Nasal cavity respiratory epithelium epithelial cell of viscerocranial mucosa (primary cell): ENCODE data around the gene ZNF397. TPM values are rescaled to one million over a fixed set of nuclear protein-coding genes. Genes with fewer than 3 reads are reported as not detected.

ENCODE experiments used
- total RNA-seq: library from RNA; depleted of rRNA; stranded (reverse); fragments of >200 nt; gene quantifications from 2 replicates; pipeline ENCODE4 v1.2.3, GENCODE V29; 2014

ZNF397 gene
- total RNA-seq = 13.7 and 21.2 TPM in 2 replicates

GRCh38 chr18:35240664-35241447, at the start of gene ZNF397:
TSS of gene ZNF397 (plus strand) at chr18:35241034. CDS start at chr18:35242471, 1,437 bp downstream.

DNA sequence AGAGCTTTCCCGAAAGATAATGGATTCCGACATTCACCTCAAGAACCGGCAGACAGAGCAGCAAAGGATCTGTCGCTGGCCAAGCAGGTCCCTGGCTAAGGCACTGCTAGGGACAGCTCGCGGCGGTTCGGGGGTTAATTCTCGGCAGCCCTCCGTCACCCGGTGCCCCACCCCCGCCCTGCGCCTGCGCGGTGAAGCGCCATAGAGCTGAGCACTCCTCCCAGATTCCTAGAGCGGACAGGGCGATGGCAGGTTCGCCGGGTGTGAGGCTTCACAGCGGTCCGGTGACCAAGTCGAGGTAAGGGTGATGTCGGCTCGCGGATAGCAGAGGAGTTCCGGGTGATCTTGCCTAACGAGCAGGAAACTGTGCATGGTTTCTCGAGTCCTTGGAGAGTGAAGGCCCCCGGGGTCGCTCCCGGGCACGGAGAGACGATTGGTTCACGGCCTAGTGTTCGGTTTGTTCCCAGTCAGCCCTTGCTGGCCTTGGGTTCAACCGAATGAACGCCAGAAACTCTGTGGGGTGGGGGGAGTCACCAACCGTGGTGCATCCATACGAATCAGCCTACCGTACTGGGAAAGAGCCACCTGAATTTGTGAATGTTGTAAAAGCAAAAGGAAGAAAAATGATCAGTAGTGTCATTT, 49.4 kb downstream of the ZNF397 start, which contains the start of gene ZSCAN30:
Gene ZSCAN30, minus strand, starts transcription at position 136 of the 642 bp plus-strand sequence. CDS start 25,877 bp downstream, outside the sequence.

Other genes starting within 250 kb of the ZNF397 start
- 1.7 and 2.7 TPM in 2 replicates for gene MAPRE2, start 199.6 kb upstream of the ZNF397 start, total RNA-seq
- gene ZSCAN30, start 49.2 kb downstream of the ZNF397 start, total RNA-seq = 9.9 and 14.8 TPM in 2 replicates
- gene ZNF24, start 103.4 kb downstream of the ZNF397 start, total RNA-seq = 35.5 and 40.6 TPM in 2 replicates
- gene ZNF396, start 136.3 kb downstream of the ZNF397 start, total RNA-seq = 1.0 and 1.7 TPM in 2 replicates